ENCODE data around the gene HSD11B2. TPM values are rescaled to one million over a fixed set of nuclear protein-coding genes. Genes with fewer than 3 reads are reported as not detected.

The HSD11B2 gene
- total RNA-seq, 2 experiments from 2014 or later, result 0.86 to 1.1 TPM

GRCh38 chr16:67432506-67432890 is 1.6 kb downstream of the HSD11B2 start:
- no peak overlapping the region for H3K27ac Mint-ChIP-seq

GRCh38 chr16:67433131-67433719 is 2.3 kb downstream of the HSD11B2 start:
- CTCF ChIA-PET, result interaction anchor here (0.8 to 1.4 kb wide), 4 partner anchors 12 to 49 kb away, joined by 3 to 4 read pairs (median 3); no protein-coding TSS in a partner anchor
- intact Hi-C loops (cut with micrococcal nuclease), result no loop called here
- no peak for DNase-seq
- no peak overlapping the region for H3K27ac Mint-ChIP-seq
- peaks cover 25% of the 10 kb centered on the region for H3K27me3 Mint-ChIP-seq (ENCODE audit: low read depth)
- no peaks in the 10 kb centered on the region for H3K9me3 Mint-ChIP-seq
- H3K4me1 Mint-ChIP-seq (ENCODE audit: low read depth), result peaks cover 10% of the 10 kb centered on the region
- H3K4me3 Mint-ChIP-seq, result no peak overlapping the region
- no peaks in the 10 kb centered on the region for H3K36me3 Mint-ChIP-seq (ENCODE audit: low read depth)

More at GRCh38 chr16:67432506-67432890, 1.6 kb downstream of the HSD11B2 start:
- Mint-ChIP-seq H3K27me3 (ENCODE audit: low read depth) (peaks cover 28% of the 10 kb centered on the region), H3K4me3 (peak overlapping the region; percentile 32), H3K9me3 (no peaks in the 10 kb centered on the region), H3K36me3 (ENCODE audit: low read depth) (no peaks in the 10 kb centered on the region), H3K4me1 (ENCODE audit: low read depth) (peaks cover 10% of the 10 kb centered on the region)
- CTCF ChIA-PET, result interaction anchor here (0.6 to 1.1 kb wide), 4 partner anchors 14 to 90 kb away, joined by 3 to 9 read pairs (median 4); no protein-coding TSS in a partner anchor
- intact Hi-C loops (cut with micrococcal nuclease), result no loop called here
- DNase-seq, result no peak

GRCh38 chr16:67435758-67436164 is 4.8 kb downstream of the HSD11B2 start:
- peaks cover 8% of the 10 kb centered on the region for H3K27me3 Mint-ChIP-seq (ENCODE audit: low read depth)
- H3K27ac Mint-ChIP-seq, result no peak overlapping the region
- CTCF ChIA-PET, result interaction anchor here (0.6 to 1.5 kb wide), 3 partner anchors 10 to 177 kb away, joined by 3 to 4 read pairs (median 4); no protein-coding TSS in a partner anchor
- H3K4me1 Mint-ChIP-seq (ENCODE audit: low read depth), result peaks cover 5% of the 10 kb centered on the region
- no peak for DNase-seq
- intact Hi-C loops (cut with micrococcal nuclease), result no loop called here
- no peak overlapping the region for H3K4me3 Mint-ChIP-seq
- H3K36me3 Mint-ChIP-seq (ENCODE audit: low read depth), result peaks cover 5% of the 10 kb centered on the region
- no peaks in the 10 kb centered on the region for H3K9me3 Mint-ChIP-seq

- Mint-ChIP-seq H3K9me3 (no peaks in the 10 kb centered on the region), H3K27me3 (ENCODE audit: low read depth) (peaks cover 5% of the 10 kb centered on the region), H3K4me3 (no peak overlapping the region), H3K4me1 (ENCODE audit: low read depth) (peaks cover 3% of the 10 kb centered on the region), H3K27ac (no peak overlapping the region), H3K36me3 (ENCODE audit: low read depth) (peaks cover 5% of the 10 kb centered on the region)
- intact Hi-C loops (cut with micrococcal nuclease), result no loop called here
- CTCF ChIA-PET, result no interaction called here
- no peak for DNase-seq
Observed at GRCh38 chr16:67436640-67437193, 5.8 kb downstream of the HSD11B2 start.

GRCh38 chr16:67437513-67437912 is 6.6 kb downstream of the HSD11B2 start:
- Mint-ChIP-seq H3K36me3 (ENCODE audit: low read depth) (peaks cover 5% of the 10 kb centered on the region), H3K4me3 (no peak overlapping the region), H3K27me3 (ENCODE audit: low read depth) (peaks cover under 1% of the 10 kb centered on the region), H3K4me1 (ENCODE audit: low read depth) (peaks cover under 1% of the 10 kb centered on the region), H3K9me3 (no peaks in the 10 kb centered on the region), H3K27ac (no peak overlapping the region)
- peak; percentile 20 for DNase-seq
- CTCF ChIA-PET, result interaction anchor here (1.6 kb wide), 1 partner anchor 16 kb away, joined by 3 read pairs; no protein-coding TSS in a partner anchor
- intact Hi-C loops (cut with micrococcal nuclease), result no loop called here

GRCh38 chr16:67438098-67438791 is 7.3 kb downstream of the HSD11B2 start:
- H3K27me3 Mint-ChIP-seq (ENCODE audit: low read depth), result no peaks in the 10 kb centered on the region
- no peak overlapping the region for H3K4me3 Mint-ChIP-seq
- no peaks in the 10 kb centered on the region for H3K9me3 Mint-ChIP-seq
- intact Hi-C loops (cut with micrococcal nuclease), result no loop called here
- no peak for DNase-seq
- H3K36me3 Mint-ChIP-seq (ENCODE audit: low read depth), result peaks cover 5% of the 10 kb centered on the region
- no peaks in the 10 kb centered on the region for H3K4me1 Mint-ChIP-seq (ENCODE audit: low read depth)
- no peak overlapping the region for H3K27ac Mint-ChIP-seq
- CTCF ChIA-PET, result interaction anchor here (0.8 to 1.6 kb wide), 3 partner anchors 12 to 76 kb away, joined by 3 read pairs; no protein-coding TSS in a partner anchor

GRCh38 chr16:67438824-67439393 is 8.0 kb downstream of the HSD11B2 start:
- H3K27ac Mint-ChIP-seq, result no peak overlapping the region
- H3K4me1 Mint-ChIP-seq (ENCODE audit: low read depth), result no peaks in the 10 kb centered on the region
- no peaks in the 10 kb centered on the region for H3K9me3 Mint-ChIP-seq
- H3K36me3 Mint-ChIP-seq (ENCODE audit: low read depth), result peaks cover 5% of the 10 kb centered on the region
- intact Hi-C loops (cut with micrococcal nuclease), result no loop called here
- no peak overlapping the region for H3K4me3 Mint-ChIP-seq
- no peak for DNase-seq
- no peaks in the 10 kb centered on the region for H3K27me3 Mint-ChIP-seq (ENCODE audit: low read depth)
- CTCF ChIA-PET, result interaction anchor here (0.7 to 1.6 kb wide), 4 partner anchors 11 to 75 kb away, joined by 3 read pairs; no protein-coding TSS in a partner anchor

- DNase-seq, result no peak
- CTCF ChIA-PET, result interaction anchor here (1.1 kb wide), 1 partner anchor 80 kb away, joined by 3 read pairs; no protein-coding TSS in a partner anchor
- Mint-ChIP-seq H3K4me3 (no peak overlapping the region), H3K9me3 (no peaks in the 10 kb centered on the region), H3K27me3 (ENCODE audit: low read depth) (no peaks in the 10 kb centered on the region), H3K27ac (no peak overlapping the region), H3K4me1 (ENCODE audit: low read depth) (no peaks in the 10 kb centered on the region), H3K36me3 (ENCODE audit: low read depth) (peaks cover 5% of the 10 kb centered on the region)
- intact Hi-C loops (cut with micrococcal nuclease), result loop anchor here (10.0 kb wide), 1 partner anchor 467 kb away; no protein-coding TSS in a partner anchor
Observed at GRCh38 chr16:67441271-67441753, 10.4 kb downstream of the HSD11B2 start.

- no peak overlapping the region for H3K4me3 Mint-ChIP-seq
- CTCF ChIA-PET, result interaction anchor here (0.6 kb wide), 1 partner anchor 72 kb away, joined by 3 read pairs; no protein-coding TSS in a partner anchor
- H3K36me3 Mint-ChIP-seq (ENCODE audit: low read depth), result peaks cover 5% of the 10 kb centered on the region
Observed at GRCh38 chr16:67441907-67442306, 11.0 kb downstream of the HSD11B2 start.

GRCh38 chr16:67442581-67443255 is 11.8 kb downstream of the HSD11B2 start:
- H3K36me3 Mint-ChIP-seq (ENCODE audit: low read depth), result peaks cover 5% of the 10 kb centered on the region

More at GRCh38 chr16:67441907-67442306, 11.0 kb downstream of the HSD11B2 start:
- Mint-ChIP-seq H3K4me1 (ENCODE audit: low read depth) (no peaks in the 10 kb centered on the region), H3K9me3 (no peaks in the 10 kb centered on the region), H3K27me3 (ENCODE audit: low read depth) (no peaks in the 10 kb centered on the region), H3K27ac (no peak overlapping the region)
- no peak for DNase-seq
- intact Hi-C loops (cut with micrococcal nuclease), result loop anchor here (10.0 kb wide), 1 partner anchor 467 kb away; no protein-coding TSS in a partner anchor

GRCh38 chr16:67443265-67443664 is 12.3 kb downstream of the HSD11B2 start:
- Mint-ChIP-seq H3K36me3 (ENCODE audit: low read depth) (peaks cover 5% of the 10 kb centered on the region), H3K9me3 (no peaks in the 10 kb centered on the region), H3K4me3 (no peak overlapping the region), H3K27ac (no peak overlapping the region), H3K4me1 (ENCODE audit: low read depth) (no peaks in the 10 kb centered on the region), H3K27me3 (ENCODE audit: low read depth) (no peaks in the 10 kb centered on the region)
- CTCF ChIA-PET, result interaction anchor here (0.6 to 5.9 kb wide), 7 partner anchors 21 to 288 kb away, joined by 3 to 37 read pairs (median 3); partner anchors contain the start of gene ZDHHC1
- intact Hi-C loops (cut with micrococcal nuclease), result loop anchor here (10.0 kb wide), 1 partner anchor 468 kb away; no protein-coding TSS in a partner anchor
- no peak for DNase-seq

More at GRCh38 chr16:67442581-67443255, 11.8 kb downstream of the HSD11B2 start:
- no peak overlapping the region for H3K4me3 Mint-ChIP-seq
- no peak overlapping the region for H3K27ac Mint-ChIP-seq
- H3K27me3 Mint-ChIP-seq (ENCODE audit: low read depth), result no peaks in the 10 kb centered on the region
- intact Hi-C loops (cut with micrococcal nuclease), result loop anchor here (10.0 kb wide), 1 partner anchor 468 kb away; no protein-coding TSS in a partner anchor
- CTCF ChIA-PET, result interaction anchor here (0.6 to 0.8 kb wide), 6 partner anchors 23 to 95 kb away, joined by 3 to 6 read pairs (median 3); no protein-coding TSS in a partner anchor
- DNase-seq, result no peak
- H3K9me3 Mint-ChIP-seq, result no peaks in the 10 kb centered on the region
- H3K4me1 Mint-ChIP-seq (ENCODE audit: low read depth), result no peaks in the 10 kb centered on the region
